SK-N-SH treated with all-trans-retinoic acid at 6 μM for 48 hours (cell line): ENCODE measurements around the gene RHEX.

Experiments
- ATAC-seq: fragments of 200-7000 bp; cut with Tn5 transposase; 3 replicates; pipeline ENCODE4 v1.9.1; 2020; ENCODE audit warnings: mild to moderate bottlenecking, moderate library complexity
- ARNTL ChIP-seq: fragments of 450-650 bp; formaldehyde crosslinking; IDR thresholded peaks from 2 replicates; pipeline ENCODE4 v1.5.0; 2020; ENCODE audit warnings: low read depth, mild to moderate bottlenecking, moderate library complexity, borderline replicate concordance
- BACH2 ChIP-seq: fragments of 250-450 bp; sonication (Bioruptor Pico); IDR thresholded peaks from 2 replicates; pipeline ENCODE4 v1.9.0; 2021; ENCODE audit warnings: mild to moderate bottlenecking, borderline replicate concordance
- CREB5 ChIP-seq: fragments of 250-450 bp; sonication (Bioruptor Pico); IDR thresholded peaks from 2 replicates; pipeline ENCODE4 v1.5.1; 2020; ENCODE audit warnings: low read depth, mild to moderate bottlenecking, moderate library complexity
- CSRNP3 ChIP-seq: fragments of 250-450 bp; sonication (Bioruptor Pico); IDR thresholded peaks from 2 replicates; pipeline ENCODE4 v1.5.1; 2021; ENCODE audit warnings: mild to moderate bottlenecking, moderate library complexity
- ESRRG ChIP-seq: fragments of 250-450 bp; sonication (Bioruptor Pico); IDR thresholded peaks from 2 replicates; pipeline ENCODE4 v1.6.1; 2021; ENCODE audit warnings: mild to moderate bottlenecking
- GLIS3 ChIP-seq: fragments of 250-450 bp; sonication (Bioruptor Pico); IDR thresholded peaks from 2 replicates; pipeline ENCODE4 v1.5.0; 2020; ENCODE audit warnings: mild to moderate bottlenecking, moderate library complexity
- ISL1 ChIP-seq: fragments of 250-450 bp; sonication (Bioruptor Pico); IDR thresholded peaks from 2 replicates; pipeline ENCODE4 v2.1.2; 2022; ENCODE audit warnings: mild to moderate bottlenecking, moderate library complexity
- OSR1 ChIP-seq: fragments of 250-450 bp; sonication (Bioruptor Pico); IDR thresholded peaks from 2 replicates; pipeline ENCODE4 v1.8.0; 2022; ENCODE audit warnings: moderate library complexity, mild to moderate bottlenecking, inconsistent platforms
- PATZ1 ChIP-seq: fragments of 250-450 bp; sonication (Bioruptor Pico); IDR thresholded peaks from 2 replicates; pipeline ENCODE4 v1.8.0; 2020; ENCODE audit warnings: mild to moderate bottlenecking, moderate library complexity, borderline replicate concordance
- POU6F1 ChIP-seq: fragments of 250-450 bp; sonication (Bioruptor Pico); IDR thresholded peaks from 2 replicates; pipeline ENCODE4 v1.8.0; 2021; ENCODE audit warnings: low read depth, mild to moderate bottlenecking, moderate library complexity, borderline replicate concordance
- PPARA ChIP-seq: fragments of 250-450 bp; sonication (Bioruptor Pico); IDR thresholded peaks from 2 replicates; pipeline ENCODE4 v1.5.0; 2020; ENCODE audit warnings: mild to moderate bottlenecking, borderline replicate concordance
- RARB ChIP-seq: fragments of 250-450 bp; sonication (Bioruptor Pico); IDR thresholded peaks from 2 replicates; pipeline ENCODE4 v1.8.0; 2021; ENCODE audit warnings: mild to moderate bottlenecking, moderate library complexity
- SNAI2 ChIP-seq: fragments of 250-450 bp; sonication (Bioruptor Pico); IDR thresholded peaks from 2 replicates; pipeline ENCODE4 v1.5.0; 2020; ENCODE audit warnings: mild to moderate bottlenecking, moderate library complexity
- TCF4 ChIP-seq: fragments of 250-450 bp; sonication (Bioruptor Pico); IDR thresholded peaks from 2 replicates; pipeline ENCODE4 v1.8.0; 2021; ENCODE audit warnings: mild to moderate bottlenecking, moderate library complexity, borderline replicate concordance
- TOX ChIP-seq: fragments of 250-450 bp; sonication (Bioruptor Pico); IDR thresholded peaks from 2 replicates; pipeline ENCODE4 v1.8.0; 2021; ENCODE audit warnings: mild to moderate bottlenecking, moderate library complexity, borderline replicate concordance
- ZC3H10 ChIP-seq: fragments of 250-450 bp; sonication (Bioruptor Pico); IDR thresholded peaks from 2 replicates; pipeline ENCODE4 v1.5.1; 2021; ENCODE audit warnings: mild to moderate bottlenecking, moderate library complexity
- ZFP3 ChIP-seq: fragments of 250-450 bp; sonication (Bioruptor Pico); IDR thresholded peaks from 2 replicates; pipeline ENCODE4 v1.5.0; 2020; ENCODE audit warnings: mild to moderate bottlenecking, moderate library complexity
- ZFP30 ChIP-seq: fragments of 450-650 bp; formaldehyde crosslinking; IDR thresholded peaks from 2 replicates; pipeline ENCODE4 v1.5.0; 2022; ENCODE audit warnings: mild to moderate bottlenecking, moderate library complexity
- ZNF565 ChIP-seq: fragments of 450-650 bp; formaldehyde crosslinking; conservative IDR thresholded peaks from 2 replicates; pipeline ENCODE4 v1.5.0; 2020; ENCODE audit warnings: low read depth, mild to moderate bottlenecking, moderate library complexity
- ZNF70 ChIP-seq: fragments of 450-650 bp; formaldehyde crosslinking; IDR thresholded peaks from 2 replicates; pipeline ENCODE4 v1.5.0; 2020; ENCODE audit warnings: mild to moderate bottlenecking, moderate library complexity
- TF ChIP-seq, protein P1 (sequence below): fragments of 250-450 bp; sonication (Bioruptor Pico); IDR thresholded peaks from 2 replicates; pipeline ENCODE4 v1.5.0; 2020; ENCODE audit warnings: mild to moderate bottlenecking, moderate library complexity

RHEX gene

DNA sequence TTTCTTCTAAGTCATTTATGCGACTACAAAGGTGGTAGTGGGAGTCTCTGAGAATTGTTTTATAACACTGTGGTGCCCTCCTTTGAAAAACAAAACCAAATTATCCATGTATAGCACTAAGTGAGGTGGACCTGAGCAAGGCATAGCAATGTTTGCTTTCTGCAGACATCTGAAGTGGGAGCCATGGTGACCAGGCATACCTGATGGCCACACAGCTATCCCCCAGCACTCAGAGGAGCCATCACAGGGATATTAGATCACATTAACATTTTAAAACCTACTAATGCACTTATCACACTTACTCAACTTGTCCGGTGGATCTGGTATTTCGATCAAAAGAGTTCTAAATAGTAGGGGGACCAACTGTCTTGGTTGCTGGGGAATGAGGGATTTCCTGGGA is 89.0 kb downstream of the RHEX start:
- no peak; the same call in 2 of the 3 replicates for ATAC-seq
- TF ChIP-seq TCF4 (CRISPR knock-in tag) (no peak), RARB (CRISPR knock-in tag) (no peak), CSRNP3 (CRISPR knock-in tag) (no peak), ZNF565 (no peak), ARNTL (CRISPR knock-in tag) (no peak), BACH2 (CRISPR knock-in tag) (no peak), TOX (no peak), OSR1 (CRISPR knock-in tag) (no peak), PPARA (CRISPR knock-in tag) (no peak), ZFP30 (CRISPR knock-in tag) (no peak), ZC3H10 (CRISPR knock-in tag) (no peak), ISL1 (CRISPR knock-in tag) (no peak), GLIS3 (CRISPR knock-in tag) (no peak), ZFP3 (CRISPR knock-in tag) (no peak), ZNF70 (CRISPR knock-in tag) (no peak)
- TF ChIP-seq, protein P1, sequence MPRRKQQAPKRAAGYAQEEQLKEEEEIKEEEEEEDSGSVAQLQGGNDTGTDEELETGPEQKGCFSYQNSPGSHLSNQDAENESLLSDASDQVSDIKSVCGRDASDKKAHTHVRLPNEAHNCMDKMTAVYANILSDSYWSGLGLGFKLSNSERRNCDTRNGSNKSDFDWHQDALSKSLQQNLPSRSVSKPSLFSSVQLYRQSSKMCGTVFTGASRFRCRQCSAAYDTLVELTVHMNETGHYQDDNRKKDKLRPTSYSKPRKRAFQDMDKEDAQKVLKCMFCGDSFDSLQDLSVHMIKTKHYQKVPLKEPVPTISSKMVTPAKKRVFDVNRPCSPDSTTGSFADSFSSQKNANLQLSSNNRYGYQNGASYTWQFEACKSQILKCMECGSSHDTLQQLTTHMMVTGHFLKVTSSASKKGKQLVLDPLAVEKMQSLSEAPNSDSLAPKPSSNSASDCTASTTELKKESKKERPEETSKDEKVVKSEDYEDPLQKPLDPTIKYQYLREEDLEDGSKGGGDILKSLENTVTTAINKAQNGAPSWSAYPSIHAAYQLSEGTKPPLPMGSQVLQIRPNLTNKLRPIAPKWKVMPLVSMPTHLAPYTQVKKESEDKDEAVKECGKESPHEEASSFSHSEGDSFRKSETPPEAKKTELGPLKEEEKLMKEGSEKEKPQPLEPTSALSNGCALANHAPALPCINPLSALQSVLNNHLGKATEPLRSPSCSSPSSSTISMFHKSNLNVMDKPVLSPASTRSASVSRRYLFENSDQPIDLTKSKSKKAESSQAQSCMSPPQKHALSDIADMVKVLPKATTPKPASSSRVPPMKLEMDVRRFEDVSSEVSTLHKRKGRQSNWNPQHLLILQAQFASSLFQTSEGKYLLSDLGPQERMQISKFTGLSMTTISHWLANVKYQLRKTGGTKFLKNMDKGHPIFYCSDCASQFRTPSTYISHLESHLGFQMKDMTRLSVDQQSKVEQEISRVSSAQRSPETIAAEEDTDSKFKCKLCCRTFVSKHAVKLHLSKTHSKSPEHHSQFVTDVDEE (CRISPR knock-in tag): no peak

DNA sequence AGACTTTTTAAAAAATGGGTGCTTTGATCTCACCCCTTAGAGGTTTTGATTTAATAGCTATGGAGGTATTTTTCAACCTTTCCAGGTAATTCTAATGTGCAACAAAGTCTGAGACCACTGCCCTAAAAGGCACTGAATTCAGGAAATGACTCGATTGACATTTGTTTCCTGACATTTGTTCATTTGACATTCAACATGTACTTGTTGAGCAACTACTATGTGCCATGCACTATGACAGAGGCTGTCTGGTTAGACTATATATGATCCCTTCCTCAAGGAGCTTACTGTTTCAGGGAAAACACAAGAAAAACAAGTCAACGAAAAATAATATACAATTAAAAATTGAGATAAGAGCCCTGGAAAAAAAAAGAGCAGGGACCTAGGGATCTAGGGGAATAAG is 89.8 kb downstream of the RHEX start:
- TF ChIP-seq ESRRG (CRISPR knock-in tag) (no peak), POU6F1 (no peak), CREB5 (CRISPR knock-in tag) (no peak), SNAI2 (CRISPR knock-in tag) (no peak)
- TF ChIP-seq, protein P1 (CRISPR knock-in tag): no peak
- ATAC-seq: no peak

GRCh38 chr1:206143537-206144172 is 90.7 kb downstream of the RHEX start:
- ATAC-seq: no peak
- no peak for TF ChIP-seq TCF4 (CRISPR knock-in tag)
- no peak for TF ChIP-seq SNAI2 (CRISPR knock-in tag)
- TF ChIP-seq CSRNP3 (CRISPR knock-in tag): no peak
- no peak for TF ChIP-seq ZNF565
- TF ChIP-seq PATZ1 (CRISPR knock-in tag): no peak
- no peak for TF ChIP-seq ZFP30 (CRISPR knock-in tag)
- no peak for TF ChIP-seq RARB (CRISPR knock-in tag)
- no peak for TF ChIP-seq BACH2 (CRISPR knock-in tag)
- TF ChIP-seq TOX: no peak
- TF ChIP-seq POU6F1: no peak
- no peak for TF ChIP-seq ARNTL (CRISPR knock-in tag)
- no peak for TF ChIP-seq ESRRG (CRISPR knock-in tag)
